HL-60 (cell line): ENCODE measurements around the gene MSI2.

Source experiments
- DNase-seq, 2 experiments: peaks; one replicate each; pipeline ENCODE4 v3.0.0-alpha.2; 2010 to 2020; ENCODE audit warnings: low read depth in 1 of 2, low spot score in 1 of 2
- H3K27ac ChIP-seq: fragments of 250-450 bp; sonication (Bioruptor Pico); replicated peaks from 2 replicates; pipeline ENCODE4 v1.5.1; 2020; ENCODE audit warnings: mild to moderate bottlenecking, moderate library complexity
- H3K27me3 ChIP-seq: fragments of 250-450 bp; sonication (Bioruptor Pico); 2 replicates; pipeline ENCODE4 v1.5.1; 2021; ENCODE audit warnings: mild to moderate bottlenecking, moderate library complexity; ENCODE audit not compliant: insufficient read depth, poor library complexity, severe bottlenecking
- H3K4me3 ChIP-seq: replicated peaks from 2 replicates; pipeline ENCODE4 v1.5.1; 2011; ENCODE audit warnings: mild to moderate bottlenecking, control low read depth, low read length; ENCODE audit not compliant: insufficient read depth
- GABPA ChIP-seq: IDR thresholded peaks from 2 replicates; pipeline ENCODE4 v1.6.1; 2012; ENCODE audit warnings: low read depth
- POLR2AphosphoS5 ChIP-seq: IDR thresholded peaks from 2 replicates; pipeline ENCODE4 v1.6.1; 2012; ENCODE audit warnings: low read depth
- SPI1 ChIP-seq: IDR thresholded peaks from 2 replicates; pipeline ENCODE4 v1.6.1; 2012; ENCODE audit warnings: low read depth, mild to moderate bottlenecking, borderline replicate concordance
- TF ChIP-seq, protein P1 (sequence below): IDR thresholded peaks from 2 replicates; pipeline ENCODE4 v1.6.1; 2012; ENCODE audit warnings: low read depth; ENCODE audit not compliant: insufficient replicate concordance
- TF ChIP-seq, protein P2 (sequence below): IDR thresholded peaks from one replicate; pipeline ENCODE4 v1.5.1; 2011; ENCODE audit warnings: low read length, control low read depth, inconsistent platforms; ENCODE audit not compliant: insufficient read depth

The MSI2 gene

DNA sequence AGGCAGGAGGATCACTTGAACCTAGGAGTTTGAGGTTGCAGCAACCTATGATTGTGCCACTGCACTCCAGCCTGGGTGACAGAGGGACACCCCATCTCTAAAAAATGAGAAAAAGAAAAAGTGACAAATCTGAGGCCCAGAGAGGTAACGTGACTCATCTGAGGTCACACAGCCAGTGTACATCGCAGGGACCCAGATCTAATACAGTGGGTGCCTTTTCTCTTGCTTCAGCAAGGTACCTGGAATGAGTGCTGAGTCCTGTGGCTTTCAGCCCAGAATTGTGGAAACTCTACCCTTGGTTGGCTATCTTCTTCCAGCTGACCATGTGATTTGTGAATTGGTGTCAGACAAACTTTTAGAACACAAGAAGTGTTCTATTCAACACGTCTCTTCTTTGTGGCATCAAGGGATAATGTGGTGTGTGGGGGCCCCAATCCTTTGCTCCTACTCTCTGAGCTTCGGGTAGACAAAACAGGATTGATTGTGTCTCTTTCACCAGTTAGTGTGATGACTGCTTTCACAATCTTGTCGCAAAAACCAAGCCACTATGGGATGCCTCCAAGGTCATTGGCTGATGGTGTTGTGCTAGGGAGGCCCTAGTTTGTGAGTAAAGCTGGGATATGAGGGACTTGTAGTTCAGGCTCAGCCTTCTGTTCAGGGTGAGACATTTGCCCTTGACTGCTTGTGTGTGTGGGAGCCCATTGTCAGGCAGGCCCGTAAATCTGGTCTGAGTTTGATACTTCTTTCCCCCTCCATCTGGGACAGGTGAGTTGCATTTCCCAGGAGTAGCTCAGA, 71.0 kb downstream of the MSI2 start:
- no peak for DNase-seq
- no peak overlapping the region for H3K27ac ChIP-seq
- TF ChIP-seq SPI1 = no peak
- no peak for TF ChIP-seq POLR2AphosphoS5
- TF ChIP-seq, protein P1, sequence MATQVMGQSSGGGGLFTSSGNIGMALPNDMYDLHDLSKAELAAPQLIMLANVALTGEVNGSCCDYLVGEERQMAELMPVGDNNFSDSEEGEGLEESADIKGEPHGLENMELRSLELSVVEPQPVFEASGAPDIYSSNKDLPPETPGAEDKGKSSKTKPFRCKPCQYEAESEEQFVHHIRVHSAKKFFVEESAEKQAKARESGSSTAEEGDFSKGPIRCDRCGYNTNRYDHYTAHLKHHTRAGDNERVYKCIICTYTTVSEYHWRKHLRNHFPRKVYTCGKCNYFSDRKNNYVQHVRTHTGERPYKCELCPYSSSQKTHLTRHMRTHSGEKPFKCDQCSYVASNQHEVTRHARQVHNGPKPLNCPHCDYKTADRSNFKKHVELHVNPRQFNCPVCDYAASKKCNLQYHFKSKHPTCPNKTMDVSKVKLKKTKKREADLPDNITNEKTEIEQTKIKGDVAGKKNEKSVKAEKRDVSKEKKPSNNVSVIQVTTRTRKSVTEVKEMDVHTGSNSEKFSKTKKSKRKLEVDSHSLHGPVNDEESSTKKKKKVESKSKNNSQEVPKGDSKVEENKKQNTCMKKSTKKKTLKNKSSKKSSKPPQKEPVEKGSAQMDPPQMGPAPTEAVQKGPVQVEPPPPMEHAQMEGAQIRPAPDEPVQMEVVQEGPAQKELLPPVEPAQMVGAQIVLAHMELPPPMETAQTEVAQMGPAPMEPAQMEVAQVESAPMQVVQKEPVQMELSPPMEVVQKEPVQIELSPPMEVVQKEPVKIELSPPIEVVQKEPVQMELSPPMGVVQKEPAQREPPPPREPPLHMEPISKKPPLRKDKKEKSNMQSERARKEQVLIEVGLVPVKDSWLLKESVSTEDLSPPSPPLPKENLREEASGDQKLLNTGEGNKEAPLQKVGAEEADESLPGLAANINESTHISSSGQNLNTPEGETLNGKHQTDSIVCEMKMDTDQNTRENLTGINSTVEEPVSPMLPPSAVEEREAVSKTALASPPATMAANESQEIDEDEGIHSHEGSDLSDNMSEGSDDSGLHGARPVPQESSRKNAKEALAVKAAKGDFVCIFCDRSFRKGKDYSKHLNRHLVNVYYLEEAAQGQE = no peak
- TF ChIP-seq, protein P2, sequence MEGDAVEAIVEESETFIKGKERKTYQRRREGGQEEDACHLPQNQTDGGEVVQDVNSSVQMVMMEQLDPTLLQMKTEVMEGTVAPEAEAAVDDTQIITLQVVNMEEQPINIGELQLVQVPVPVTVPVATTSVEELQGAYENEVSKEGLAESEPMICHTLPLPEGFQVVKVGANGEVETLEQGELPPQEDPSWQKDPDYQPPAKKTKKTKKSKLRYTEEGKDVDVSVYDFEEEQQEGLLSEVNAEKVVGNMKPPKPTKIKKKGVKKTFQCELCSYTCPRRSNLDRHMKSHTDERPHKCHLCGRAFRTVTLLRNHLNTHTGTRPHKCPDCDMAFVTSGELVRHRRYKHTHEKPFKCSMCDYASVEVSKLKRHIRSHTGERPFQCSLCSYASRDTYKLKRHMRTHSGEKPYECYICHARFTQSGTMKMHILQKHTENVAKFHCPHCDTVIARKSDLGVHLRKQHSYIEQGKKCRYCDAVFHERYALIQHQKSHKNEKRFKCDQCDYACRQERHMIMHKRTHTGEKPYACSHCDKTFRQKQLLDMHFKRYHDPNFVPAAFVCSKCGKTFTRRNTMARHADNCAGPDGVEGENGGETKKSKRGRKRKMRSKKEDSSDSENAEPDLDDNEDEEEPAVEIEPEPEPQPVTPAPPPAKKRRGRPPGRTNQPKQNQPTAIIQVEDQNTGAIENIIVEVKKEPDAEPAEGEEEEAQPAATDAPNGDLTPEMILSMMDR = no peak
- no peak for TF ChIP-seq GABPA
- no peak overlapping the region for H3K4me3 ChIP-seq
- H3K27me3 ChIP-seq = no peaks in the 10 kb centered on the region

DNA sequence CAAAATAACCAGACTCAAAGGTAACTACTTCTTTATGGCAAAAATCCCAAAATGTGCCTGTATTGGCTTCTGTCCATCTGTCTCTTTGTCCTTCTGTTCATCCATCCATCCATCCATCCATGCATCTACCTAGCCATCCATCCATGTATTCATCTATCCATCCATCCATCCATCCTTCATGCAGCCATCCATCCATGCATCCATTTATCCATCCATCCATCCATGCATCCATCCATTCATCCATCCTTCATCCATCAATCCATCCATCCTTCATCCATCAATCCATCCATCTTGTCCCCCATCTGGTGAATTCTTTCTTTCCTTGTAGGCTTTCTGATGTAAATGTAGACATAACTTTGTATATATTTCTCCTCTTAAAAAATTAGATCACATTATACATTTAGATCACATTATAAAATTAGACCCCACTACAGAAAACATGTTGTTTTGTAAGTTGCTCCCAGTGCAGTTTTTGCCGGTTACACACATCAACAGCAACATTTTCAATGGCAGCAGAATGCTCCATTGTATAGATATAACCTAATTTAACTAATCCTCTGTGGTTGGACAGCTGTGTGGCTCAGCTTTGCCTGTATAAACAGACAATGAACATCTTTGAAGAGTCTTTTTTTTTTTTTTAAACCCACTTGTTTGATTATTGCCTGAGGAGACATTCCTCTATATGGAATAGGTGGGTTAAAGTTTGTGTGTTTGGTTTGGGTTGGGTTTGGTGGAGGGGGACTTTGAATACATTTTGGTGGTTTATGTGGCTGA, 72.0 kb downstream of the MSI2 start:
- no peaks in the 10 kb centered on the region for H3K27me3 ChIP-seq
- TF ChIP-seq, protein P1 = no peak
- TF ChIP-seq, protein P2 = no peak
- no peak for TF ChIP-seq SPI1
- TF ChIP-seq POLR2AphosphoS5 = no peak
- no peak for TF ChIP-seq GABPA
- H3K27ac ChIP-seq = no peak overlapping the region
- H3K4me3 ChIP-seq = no peak overlapping the region
- DNase-seq = no peak

DNA sequence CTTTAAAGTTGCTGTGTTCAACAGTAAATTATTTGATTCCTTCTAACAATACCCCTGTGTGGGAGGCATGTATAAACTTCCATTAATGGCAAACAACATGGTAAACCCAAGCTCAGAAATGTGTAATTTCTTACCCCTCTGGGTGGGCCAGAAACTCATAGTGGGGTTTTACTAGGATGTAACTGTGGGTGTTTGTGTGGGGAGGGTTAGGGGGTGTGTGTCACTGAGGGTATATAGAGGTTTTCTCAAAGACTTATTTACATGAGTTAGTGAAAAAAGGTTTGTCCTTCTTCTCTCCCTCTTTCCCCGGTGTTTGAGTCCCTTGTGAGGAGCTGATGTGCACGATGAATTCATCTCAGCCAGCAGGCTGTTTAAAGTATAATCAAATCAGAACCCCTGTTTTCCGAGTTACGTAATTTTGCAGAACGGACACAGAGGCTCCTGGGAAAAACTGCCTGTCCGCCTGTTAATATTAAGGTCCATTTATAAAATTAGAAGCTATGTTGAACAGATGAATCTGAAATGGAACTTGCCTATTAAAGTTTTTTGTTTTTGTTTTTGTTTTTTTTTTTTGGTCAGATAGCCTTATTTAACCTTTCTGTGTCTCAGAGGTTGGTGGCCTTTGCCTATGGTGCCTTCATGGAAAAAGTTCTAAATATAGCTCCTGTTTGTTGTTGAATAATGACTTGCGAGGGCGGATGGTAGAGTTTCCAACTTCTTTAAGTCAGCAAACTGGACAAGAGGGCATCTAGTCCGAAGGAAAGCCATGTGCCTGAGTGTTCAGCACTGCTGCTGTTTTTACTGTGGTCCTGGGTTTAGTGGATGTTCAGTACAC, 73.3 kb downstream of the MSI2 start:
- Histone ChIP-seq H3K27me3 (no peaks in the 10 kb centered on the region), H3K4me3 (no peak overlapping the region), H3K27ac (no peak overlapping the region)
- TF ChIP-seq POLR2AphosphoS5 = no peak
- DNase-seq = no peak

DNA sequence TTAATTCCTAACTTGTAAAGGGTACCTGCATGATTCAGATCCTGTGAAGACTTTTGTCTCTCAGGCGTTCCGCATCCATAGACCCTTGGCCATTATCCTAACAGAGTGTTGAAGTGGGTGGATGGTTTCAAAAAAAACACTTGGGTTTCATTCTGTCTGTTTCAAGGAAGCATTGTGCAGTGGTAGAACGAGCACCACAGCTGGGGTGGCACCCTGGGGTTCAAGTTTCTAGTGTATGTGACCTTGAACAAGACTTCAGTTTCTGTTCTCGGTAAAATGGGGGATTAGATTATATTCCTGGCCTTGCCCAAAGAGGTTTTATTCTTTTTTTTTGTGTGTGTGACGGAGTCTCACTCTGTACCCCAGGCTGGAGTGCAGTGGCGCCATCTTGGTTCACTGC, 74.3 kb downstream of the MSI2 start:
- H3K27ac ChIP-seq = no peak overlapping the region
- H3K4me3 ChIP-seq = no peak overlapping the region
- no peak for DNase-seq
- TF ChIP-seq GABPA = no peak
- no peaks in the 10 kb centered on the region for H3K27me3 ChIP-seq
